Measurements from ENCODE around the gene GABRB3. TPM values are rescaled to one million over a fixed set of nuclear protein-coding genes. Genes with fewer than 3 reads are reported as not detected.

The GABRB3 gene
- total and polyA plus RNA-seq, 4 donors = 0.09 to 1.2 (median 0.50) TPM

GRCh38 chr15:26521130-26521529 lies 251.7 kb downstream of the GABRB3 start:
- Histone ChIP-seq H3K27me3 (ENCODE audit: control insufficient read depth in 4 of 4, insufficient read depth in 4 of 4, low read length in 3 of 4) (no peaks in the 10 kb centered on the region), H3K36me3 (ENCODE audit: control insufficient read depth in 4 of 4, insufficient read depth in 3 of 4, low read depth in 1 of 4, low read length in 3 of 4) (no peaks in the 10 kb centered on the region), H3K9ac (ENCODE audit: low read depth in 1 of 2, low read length in 2 of 2) (no peak overlapping the region), H3K9me3 (ENCODE audit: control insufficient read depth in 4 of 4, low read length in 3 of 4) (peaks cover 0 to 5% (median 1%) of the 10 kb centered on the region in 4 donors), H3K4me1 (ENCODE audit: control insufficient read depth in 4 of 4, insufficient read depth in 4 of 4, low read length in 3 of 4) (no peaks in the 10 kb centered on the region), H3K4me3 (ENCODE audit: low read depth in 1 of 3, low read length in 3 of 3) (no peak overlapping the region), H3K27ac (ENCODE audit: low read depth in 1 of 2, low read length in 2 of 2) (no peak overlapping the region)
- DNase-seq (ENCODE audit: low spot score) = no peak
- no peak for TF ChIP-seq EGR1 (IDR thresholded peaks at IDR 0.05; ENCODE audit: low read depth in 2 of 2)
- TF ChIP-seq YY1 (IDR thresholded peaks at IDR 0.05) = no peak
- TF ChIP-seq RXRA (IDR thresholded peaks at IDR 0.05) = no peak
- no peak for TF ChIP-seq JUND (IDR thresholded peaks at IDR 0.05)
- WGBS = 66% methylated on average over 8 of the region's 8 CpGs

DNA sequence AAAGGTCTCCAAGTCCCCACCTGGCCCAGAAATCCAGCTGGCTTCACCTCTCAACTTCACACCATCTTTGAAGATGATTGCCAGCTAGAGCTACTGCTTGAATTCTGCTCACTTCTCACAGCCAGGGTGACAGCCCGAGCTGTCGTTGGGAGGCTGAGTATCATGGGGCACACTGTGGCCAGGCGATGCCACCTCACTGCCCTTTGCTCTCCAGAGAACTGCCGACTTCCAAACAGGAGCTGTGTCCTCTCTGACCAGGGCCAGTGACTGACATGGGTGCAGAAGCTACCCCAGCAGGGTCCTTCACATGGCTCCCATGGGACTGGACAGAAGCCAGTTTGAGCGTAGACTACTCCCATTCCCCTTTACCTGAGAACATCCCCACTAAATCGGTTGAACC lies 254.0 kb downstream of the GABRB3 start:
- DNase-seq (ENCODE audit: low spot score) = no peak
- H3K27me3 ChIP-seq (ENCODE audit: control insufficient read depth in 4 of 4, insufficient read depth in 4 of 4, low read length in 3 of 4) = peaks cover 0 to 2% (median 0%) of the 10 kb centered on the region in 4 donors
- TF ChIP-seq JUND (IDR thresholded peaks at IDR 0.05) (no peak), ATF3 (IDR thresholded peaks at IDR 0.05) (no peak), GABPA (IDR thresholded peaks at IDR 0.05 in 1 of 2, conservative IDR thresholded peaks at IDR 0.05 in 1 of 2) (no peak), EGR1 (IDR thresholded peaks at IDR 0.05; ENCODE audit: low read depth in 2 of 2) (no peak)
- WGBS = 78% methylated on average over 6 of the region's 6 CpGs
- no peak overlapping the region for H3K4me3 ChIP-seq (ENCODE audit: low read depth in 1 of 3, low read length in 3 of 3)
- H3K4me1 ChIP-seq (ENCODE audit: control insufficient read depth in 4 of 4, insufficient read depth in 4 of 4, low read length in 3 of 4) = no peaks in the 10 kb centered on the region
- H3K36me3 ChIP-seq (ENCODE audit: control insufficient read depth in 4 of 4, insufficient read depth in 3 of 4, low read depth in 1 of 4, low read length in 3 of 4) = no peaks in the 10 kb centered on the region
- H3K9ac ChIP-seq (ENCODE audit: low read depth in 1 of 2, low read length in 2 of 2) = no peak overlapping the region
- H3K27ac ChIP-seq (ENCODE audit: low read depth in 1 of 2, low read length in 2 of 2) = no peak overlapping the region
- H3K9me3 ChIP-seq (ENCODE audit: control insufficient read depth in 4 of 4, low read length in 3 of 4) = peaks cover 0 to 3% (median 2%) of the 10 kb centered on the region in 4 donors

GRCh38 chr15:26516102-26516980 lies 256.5 kb downstream of the GABRB3 start:
- Histone ChIP-seq H3K36me3 (ENCODE audit: control insufficient read depth in 4 of 4, insufficient read depth in 3 of 4, low read depth in 1 of 4, low read length in 3 of 4) (no peaks in the 10 kb centered on the region), H3K4me1 (ENCODE audit: control insufficient read depth in 4 of 4, insufficient read depth in 4 of 4, low read length in 3 of 4) (no peaks in the 10 kb centered on the region), H3K27me3 (ENCODE audit: control insufficient read depth in 4 of 4, insufficient read depth in 4 of 4, low read length in 3 of 4) (peaks cover 0 to 2% (median 0%) of the 10 kb centered on the region in 4 donors), H3K27ac (ENCODE audit: low read depth in 1 of 2, low read length in 2 of 2) (no peak overlapping the region), H3K9me3 (ENCODE audit: control insufficient read depth in 4 of 4, low read length in 3 of 4) (peaks cover 0 to 3% (median 2%) of the 10 kb centered on the region in 4 donors), H3K4me3 (ENCODE audit: low read depth in 1 of 3, low read length in 3 of 3) (no peak overlapping the region), H3K9ac (ENCODE audit: low read depth in 1 of 2, low read length in 2 of 2) (no peak overlapping the region)
- DNase-seq (ENCODE audit: low spot score) = no peak
- TF ChIP-seq FOXA2 (IDR thresholded peaks at IDR 0.05) (no peak), ATF3 (IDR thresholded peaks at IDR 0.05) (no peak), HNF4A (conservative IDR thresholded peaks at IDR 0.05) (no peak), YY1 (IDR thresholded peaks at IDR 0.05) (no peak), RAD21 (IDR thresholded peaks at IDR 0.05) (no peak), TAF1 (conservative IDR thresholded peaks at IDR 0.05) (no peak), ZBTB33 (IDR thresholded peaks at IDR 0.05) (no peak), NR2F2 (IDR thresholded peaks at IDR 0.05) (no peak), MAX (IDR thresholded peaks at IDR 0.05) (no peak), EGR1 (IDR thresholded peaks at IDR 0.05; ENCODE audit: low read depth in 2 of 2) (no peak), GABPA (IDR thresholded peaks at IDR 0.05 in 1 of 2, conservative IDR thresholded peaks at IDR 0.05 in 1 of 2) (no peak)
- TF ChIP-seq, protein P1, sequence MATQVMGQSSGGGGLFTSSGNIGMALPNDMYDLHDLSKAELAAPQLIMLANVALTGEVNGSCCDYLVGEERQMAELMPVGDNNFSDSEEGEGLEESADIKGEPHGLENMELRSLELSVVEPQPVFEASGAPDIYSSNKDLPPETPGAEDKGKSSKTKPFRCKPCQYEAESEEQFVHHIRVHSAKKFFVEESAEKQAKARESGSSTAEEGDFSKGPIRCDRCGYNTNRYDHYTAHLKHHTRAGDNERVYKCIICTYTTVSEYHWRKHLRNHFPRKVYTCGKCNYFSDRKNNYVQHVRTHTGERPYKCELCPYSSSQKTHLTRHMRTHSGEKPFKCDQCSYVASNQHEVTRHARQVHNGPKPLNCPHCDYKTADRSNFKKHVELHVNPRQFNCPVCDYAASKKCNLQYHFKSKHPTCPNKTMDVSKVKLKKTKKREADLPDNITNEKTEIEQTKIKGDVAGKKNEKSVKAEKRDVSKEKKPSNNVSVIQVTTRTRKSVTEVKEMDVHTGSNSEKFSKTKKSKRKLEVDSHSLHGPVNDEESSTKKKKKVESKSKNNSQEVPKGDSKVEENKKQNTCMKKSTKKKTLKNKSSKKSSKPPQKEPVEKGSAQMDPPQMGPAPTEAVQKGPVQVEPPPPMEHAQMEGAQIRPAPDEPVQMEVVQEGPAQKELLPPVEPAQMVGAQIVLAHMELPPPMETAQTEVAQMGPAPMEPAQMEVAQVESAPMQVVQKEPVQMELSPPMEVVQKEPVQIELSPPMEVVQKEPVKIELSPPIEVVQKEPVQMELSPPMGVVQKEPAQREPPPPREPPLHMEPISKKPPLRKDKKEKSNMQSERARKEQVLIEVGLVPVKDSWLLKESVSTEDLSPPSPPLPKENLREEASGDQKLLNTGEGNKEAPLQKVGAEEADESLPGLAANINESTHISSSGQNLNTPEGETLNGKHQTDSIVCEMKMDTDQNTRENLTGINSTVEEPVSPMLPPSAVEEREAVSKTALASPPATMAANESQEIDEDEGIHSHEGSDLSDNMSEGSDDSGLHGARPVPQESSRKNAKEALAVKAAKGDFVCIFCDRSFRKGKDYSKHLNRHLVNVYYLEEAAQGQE (IDR thresholded peaks at IDR 0.05) = no peak
- TF ChIP-seq, protein P2, sequence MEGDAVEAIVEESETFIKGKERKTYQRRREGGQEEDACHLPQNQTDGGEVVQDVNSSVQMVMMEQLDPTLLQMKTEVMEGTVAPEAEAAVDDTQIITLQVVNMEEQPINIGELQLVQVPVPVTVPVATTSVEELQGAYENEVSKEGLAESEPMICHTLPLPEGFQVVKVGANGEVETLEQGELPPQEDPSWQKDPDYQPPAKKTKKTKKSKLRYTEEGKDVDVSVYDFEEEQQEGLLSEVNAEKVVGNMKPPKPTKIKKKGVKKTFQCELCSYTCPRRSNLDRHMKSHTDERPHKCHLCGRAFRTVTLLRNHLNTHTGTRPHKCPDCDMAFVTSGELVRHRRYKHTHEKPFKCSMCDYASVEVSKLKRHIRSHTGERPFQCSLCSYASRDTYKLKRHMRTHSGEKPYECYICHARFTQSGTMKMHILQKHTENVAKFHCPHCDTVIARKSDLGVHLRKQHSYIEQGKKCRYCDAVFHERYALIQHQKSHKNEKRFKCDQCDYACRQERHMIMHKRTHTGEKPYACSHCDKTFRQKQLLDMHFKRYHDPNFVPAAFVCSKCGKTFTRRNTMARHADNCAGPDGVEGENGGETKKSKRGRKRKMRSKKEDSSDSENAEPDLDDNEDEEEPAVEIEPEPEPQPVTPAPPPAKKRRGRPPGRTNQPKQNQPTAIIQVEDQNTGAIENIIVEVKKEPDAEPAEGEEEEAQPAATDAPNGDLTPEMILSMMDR (IDR thresholded peaks at IDR 0.05; ENCODE audit: low read depth, low read length, missing input control) = no peak
- 71% methylated on average over 16 of the region's 16 CpGs for WGBS
